T-helper 1 cell (primary cell): Measurements from ENCODE around the gene FHIP1B.

Source experiments
- DNase-seq, 5 donors: peaks; one replicate each; pipeline ENCODE4 v3.0.0-alpha.2; 2012 to 2020

Gene FHIP1B

DNA sequence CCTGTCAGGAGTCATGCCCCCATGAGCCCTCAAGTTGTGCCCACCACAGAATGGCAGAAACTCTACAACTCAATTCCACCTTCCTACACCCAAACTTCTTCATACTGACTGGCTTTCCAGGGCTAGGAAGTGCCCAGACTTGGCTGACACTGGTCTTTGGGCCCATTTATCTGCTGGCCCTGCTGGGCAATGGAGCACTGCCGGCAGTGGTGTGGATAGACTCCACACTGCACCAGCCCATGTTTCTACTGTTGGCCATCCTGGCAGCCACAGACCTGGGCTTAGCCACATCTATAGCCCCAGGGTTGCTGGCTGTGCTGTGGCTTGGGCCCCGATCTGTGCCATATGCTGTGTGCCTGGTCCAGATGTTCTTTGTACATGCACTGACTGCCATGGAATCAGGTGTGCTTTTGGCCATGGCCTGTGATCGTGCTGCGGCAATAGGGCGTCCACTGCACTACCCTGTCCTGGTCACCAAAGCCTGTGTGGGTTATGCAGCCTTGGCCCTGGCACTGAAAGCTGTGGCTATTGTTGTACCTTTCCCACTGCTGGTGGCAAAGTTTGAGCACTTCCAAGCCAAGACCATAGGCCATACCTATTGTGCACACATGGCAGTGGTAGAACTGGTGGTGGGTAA lies 35.1 kb downstream of the FHIP1B start, which contains the start of gene OR52W1:
Gene OR52W1 (plus strand): TSS at position 51 of the 637 bp plus-strand sequence. CDS start 0 bp downstream, at position 51.
- DNase-seq, result no peak

DNA sequence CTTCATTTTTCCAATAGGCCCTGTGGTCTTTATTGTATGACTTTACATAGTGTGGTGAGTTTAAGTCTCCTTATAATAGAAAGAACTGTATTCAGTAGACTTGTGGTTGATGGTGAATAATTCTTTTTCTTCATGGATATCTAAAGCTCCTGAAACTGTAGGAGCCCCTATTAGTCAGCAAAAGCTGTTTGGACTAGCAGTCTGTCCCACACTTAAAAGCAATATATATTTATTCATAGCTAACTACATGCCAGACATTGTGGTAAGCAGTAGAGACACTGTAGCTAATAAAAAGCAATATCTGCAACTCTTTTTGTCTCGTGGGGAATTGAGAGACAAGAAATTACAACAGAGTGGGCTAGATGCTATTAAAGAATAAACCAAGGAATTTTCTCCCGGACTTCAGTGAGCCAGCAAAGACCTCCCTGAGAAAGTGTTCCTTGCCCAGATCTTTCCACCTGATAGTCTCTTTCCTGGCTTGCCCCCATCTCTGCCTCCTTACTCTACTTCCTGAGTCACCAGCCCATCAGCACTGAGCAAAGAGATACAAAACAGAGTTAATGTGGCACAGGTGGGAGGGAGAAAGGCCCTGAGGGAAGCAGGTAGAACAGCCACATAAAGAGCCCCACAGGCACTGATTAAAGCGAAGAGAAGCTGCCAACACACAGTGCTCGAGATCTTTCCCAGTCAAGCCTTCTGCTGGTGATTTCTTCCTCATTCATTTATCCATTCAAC lies 36.8 kb downstream of the FHIP1B start:
- DNase-seq, result no peak

GRCh38 chr11:6196396-6196795 lies 38.0 kb downstream of the FHIP1B start:
- DNase-seq, result peak in 1 of 5 donors; percentile 7

GRCh38 chr11:6194065-6194581 lies 40.3 kb downstream of the FHIP1B start:
- DNase-seq, result no peak

DNA sequence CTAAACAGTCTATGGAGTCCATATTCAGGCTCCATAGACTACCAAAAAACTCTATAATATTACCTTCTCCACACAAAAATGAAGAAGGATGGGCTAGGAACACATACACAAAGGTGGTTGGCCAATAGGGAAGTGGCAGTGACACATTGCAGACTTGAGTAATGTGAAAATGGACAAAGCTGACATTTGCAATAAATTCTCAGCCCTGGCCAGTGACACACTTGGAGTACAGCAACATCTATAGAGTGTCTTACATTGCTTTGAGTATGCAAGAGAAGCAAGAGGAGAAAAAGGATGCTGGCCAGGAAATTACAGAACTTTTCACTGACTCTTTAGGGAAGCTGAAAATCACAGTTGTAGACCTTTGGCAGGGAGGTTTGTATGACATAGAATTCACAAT lies 42.7 kb downstream of the FHIP1B start:
- DNase-seq, result no peak

GRCh38 chr11:6175440-6175839 lies 59.0 kb downstream of the FHIP1B start:
- no peak for DNase-seq

- DNase-seq, result no peak
Measured at GRCh38 chr11:6170226-6170625, 64.2 kb downstream of the FHIP1B start, which contains the start of gene OR52B2. TSS of gene OR52B2 (minus strand) at chr11:6170326. CDS start at chr11:6170326, 0 bp downstream.
